K562 (cell line): Measurements from ENCODE around the gene IDH1. TPM values are rescaled to one million over a fixed set of nuclear protein-coding genes. Genes with fewer than 3 reads are reported as not detected.
A peak's percentile ranks its signal among the peaks of the same experiment; 100 is the strongest.

ENCODE experiments used
- CEBPG ChIP-seq, 3 experiments: fragments of 200-800 bp in 1 of 3; sonication (Bioruptor generic) in 1 of 3; sonication (generic) in 1 of 3; formaldehyde crosslinking in 1 of 3; IDR thresholded peaks in 2 of 3; conservative IDR thresholded peaks in 1 of 3; 2 replicates each; pipeline versions ENCODE4 v1.6.1 to v1.8.0; 2016 to 2022; ENCODE audit warnings: missing compliant biosample characterization in 2 of 3, missing genetic modification characterization in 2 of 3, mild to moderate bottlenecking in 1 of 3, missing genetic modification reagents in 1 of 3
- DPF2 ChIP-seq: fragments of 450-650 bp; IDR thresholded peaks from 2 replicates; pipeline ENCODE4 v1.6.1; 2016
- EP300 ChIP-seq: IDR thresholded peaks from 2 replicates; pipeline ENCODE4 v1.6.1; 2012; ENCODE audit warnings: low read length, improper control_type of control experiment
- FOXJ2 ChIP-seq: fragments of 200-800 bp; sonication (Bioruptor generic); IDR thresholded peaks from 2 replicates; pipeline ENCODE4 v1.6.1; 2016; ENCODE audit warnings: missing genetic modification characterization, missing compliant biosample characterization
- GATAD2B ChIP-seq: fragments of 450-650 bp; IDR thresholded peaks from 2 replicates; pipeline ENCODE4 v1.6.1; 2017; ENCODE audit warnings: mild to moderate bottlenecking, borderline replicate concordance
- GTF2E2 ChIP-seq: fragments of 200-800 bp; sonication (Bioruptor generic); IDR thresholded peaks from 2 replicates; pipeline ENCODE4 v1.6.1; 2016; ENCODE audit warnings: missing genetic modification characterization, missing compliant biosample characterization
- KDM1A ChIP-seq, 2 experiments: fragments of 450-650 bp; IDR thresholded peaks; 2 replicates each; pipeline ENCODE4 v1.6.1; 2016; ENCODE audit warnings: mild to moderate bottlenecking in 2 of 2
- MAFF ChIP-seq: IDR thresholded peaks from 2 replicates; pipeline ENCODE4 v1.6.1; 2012; ENCODE audit warnings: low read length, improper control_type of control experiment
- MEIS2 ChIP-seq: fragments of 450-650 bp; IDR thresholded peaks from 2 replicates; pipeline ENCODE4 v1.6.1; 2014; ENCODE audit warnings: mild to moderate bottlenecking; ENCODE audit not compliant: partially characterized antibody
- MIER1 ChIP-seq: fragments of 450-650 bp; IDR thresholded peaks from 2 replicates; pipeline ENCODE4 v1.6.1; 2016; ENCODE audit warnings: antibody characterized with exemption, mild to moderate bottlenecking, low read depth
- NCOR1 ChIP-seq: fragments of 450-650 bp; IDR thresholded peaks from 2 replicates; pipeline ENCODE4 v1.6.1; 2016; ENCODE audit warnings: mild to moderate bottlenecking, moderate library complexity
- NFE2 ChIP-seq: IDR thresholded peaks from 2 replicates; pipeline ENCODE4 v1.6.1; 2014; ENCODE audit warnings: antibody characterized with exemption, low read depth
- RBFOX2 ChIP-seq: fragments of 200-400 bp; formaldehyde crosslinking; IDR thresholded peaks from 2 replicates; pipeline ENCODE4 v1.6.1; 2017; ENCODE audit warnings: low read depth, mild to moderate bottlenecking, low read length, moderate library complexity
- SREBF2 ChIP-seq: sonication (generic); formaldehyde crosslinking; IDR thresholded peaks from 2 replicates; pipeline ENCODE4 v1.4.0; 2020; ENCODE audit warnings: mild to moderate bottlenecking, missing genetic modification reagents
- TAF9B ChIP-seq: fragments of 450-650 bp; IDR thresholded peaks from 2 replicates; pipeline ENCODE4 v1.6.1; 2018; ENCODE audit warnings: mild to moderate bottlenecking; ENCODE audit not compliant: partially characterized antibody
- TAL1 ChIP-seq: fragments of 450-650 bp; IDR thresholded peaks from 2 replicates; pipeline ENCODE4 v1.6.1; 2016; ENCODE audit warnings: mild to moderate bottlenecking
- TRIM24 ChIP-seq, 2 experiments: fragments of 450-650 bp; IDR thresholded peaks; 2 replicates each; pipeline ENCODE4 v1.6.1; 2016
- ZNF175 ChIP-seq: fragments of 200-800 bp; sonication (Bioruptor generic); IDR thresholded peaks from 2 replicates; pipeline ENCODE4 v1.6.1; 2016; ENCODE audit warnings: low read depth, mild to moderate bottlenecking, missing genetic modification characterization, missing compliant biosample characterization
- ZSCAN32 ChIP-seq: fragments of 450-650 bp; formaldehyde crosslinking; IDR thresholded peaks from 2 replicates; pipeline ENCODE4 v1.4.0; 2020; ENCODE audit warnings: mild to moderate bottlenecking, moderate library complexity
- polyA plus RNA-seq, 8 experiments: library from polyadenylated mRNA; depleted of rRNA in 4 of 8; stranded (reverse) in 5 of 8; unstranded in 3 of 8; fragments of >200 nt; fragmentation: Nextera tagmentation in 2 of 8; fragmentation: Illumina TruSeq in 1 of 8; extraction: Ambion mirVana in 2 of 8; extraction: Trizol in 1 of 8; gene quantifications; 2 replicates each; pipeline versions ENCODE4 v1.2.1 to v1.2.3, GENCODE V29; 2011 to 2014; ENCODE audit warnings: inconsistent platforms in 1 of 8, missing spikeins in 1 of 8
- total RNA-seq, 7 experiments: library from RNA; depleted of rRNA in 6 of 7; stranded (reverse); fragments of >200 nt in 6 of 7; fragmentation: Illumina TruSeq in 2 of 7; extraction: Trizol in 2 of 7; gene quantifications; 2 replicates each; pipeline versions ENCODE4 v1.2.1 to v1.2.3, GENCODE V29; 2011 to 2021; ENCODE audit warnings: low replicate concordance in 1 of 7
- TF ChIP-seq, protein P1 (sequence below): fragments of 450-650 bp; IDR thresholded peaks from 2 replicates; pipeline ENCODE4 v1.6.1; 2016; ENCODE audit warnings: mild to moderate bottlenecking
- TF ChIP-seq, protein P2 (sequence below): fragments of 450-650 bp; formaldehyde crosslinking; IDR thresholded peaks from 2 replicates; pipeline ENCODE4 v1.4.0; 2022; ENCODE audit warnings: mild to moderate bottlenecking, moderate library complexity
- TF ChIP-seq, protein P3 (sequence below): fragments of 450-650 bp; IDR thresholded peaks from 2 replicates; pipeline ENCODE4 v1.6.1; 2016; ENCODE audit warnings: missing biosample characterization, missing genetic modification characterization
- TF ChIP-seq, protein P4 (sequence below), 2 experiments: fragments of 450-650 bp in 1 of 2; sonication (generic) in 1 of 2; formaldehyde crosslinking in 1 of 2; IDR thresholded peaks in 1 of 2; conservative IDR thresholded peaks in 1 of 2; 2 replicates each; pipeline versions ENCODE4 v1.6.1 to v1.8.1; 2016 to 2023; ENCODE audit warnings: mild to moderate bottlenecking in 2 of 2, moderate library complexity in 2 of 2, inconsistent platforms in 1 of 2, missing genetic modification reagents in 1 of 2

Gene IDH1
- total and polyA plus RNA-seq, 9 of the 15 experiments (the other 6 are each of a cell fraction or from before 2014, with no cell fraction given) = 61.9 to 194 (median 101) TPM

DNA sequence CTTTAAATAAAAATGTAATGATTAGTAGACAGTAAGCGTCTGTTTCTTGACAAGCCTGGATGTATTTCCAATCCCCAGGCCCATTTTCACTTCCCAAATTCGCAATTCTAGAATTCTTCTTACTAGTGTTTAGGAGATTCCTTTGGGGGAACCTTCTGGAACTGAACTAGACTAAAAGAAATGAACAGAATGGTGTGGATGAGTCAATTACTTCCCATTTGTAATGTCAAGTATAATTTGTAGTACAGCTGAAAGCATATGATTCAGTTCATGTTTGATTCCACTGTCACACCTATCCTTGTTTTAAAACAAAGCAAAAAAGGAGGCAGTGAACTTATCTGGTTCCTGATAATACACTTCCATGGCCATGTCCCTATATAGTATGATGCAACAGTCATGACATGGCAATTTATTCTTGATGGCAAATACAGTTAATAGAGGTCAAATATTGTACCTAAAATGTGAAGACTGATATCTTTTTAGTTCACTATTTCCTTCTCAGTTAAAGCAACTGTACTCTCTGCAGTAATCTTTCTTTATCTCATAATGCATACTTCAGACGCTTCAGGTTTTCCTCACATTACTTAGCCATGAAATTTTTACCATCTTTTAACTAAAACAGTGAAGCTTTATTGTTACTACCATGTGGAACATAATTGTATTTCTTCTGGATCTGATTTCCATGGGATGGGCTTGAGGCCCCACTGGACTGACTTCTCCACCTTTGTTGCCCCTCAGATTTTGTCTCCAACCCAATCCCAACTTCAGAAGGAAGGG lies 2.0 kb downstream of the IDH1 start (continued):
- TF ChIP-seq, protein P1, sequence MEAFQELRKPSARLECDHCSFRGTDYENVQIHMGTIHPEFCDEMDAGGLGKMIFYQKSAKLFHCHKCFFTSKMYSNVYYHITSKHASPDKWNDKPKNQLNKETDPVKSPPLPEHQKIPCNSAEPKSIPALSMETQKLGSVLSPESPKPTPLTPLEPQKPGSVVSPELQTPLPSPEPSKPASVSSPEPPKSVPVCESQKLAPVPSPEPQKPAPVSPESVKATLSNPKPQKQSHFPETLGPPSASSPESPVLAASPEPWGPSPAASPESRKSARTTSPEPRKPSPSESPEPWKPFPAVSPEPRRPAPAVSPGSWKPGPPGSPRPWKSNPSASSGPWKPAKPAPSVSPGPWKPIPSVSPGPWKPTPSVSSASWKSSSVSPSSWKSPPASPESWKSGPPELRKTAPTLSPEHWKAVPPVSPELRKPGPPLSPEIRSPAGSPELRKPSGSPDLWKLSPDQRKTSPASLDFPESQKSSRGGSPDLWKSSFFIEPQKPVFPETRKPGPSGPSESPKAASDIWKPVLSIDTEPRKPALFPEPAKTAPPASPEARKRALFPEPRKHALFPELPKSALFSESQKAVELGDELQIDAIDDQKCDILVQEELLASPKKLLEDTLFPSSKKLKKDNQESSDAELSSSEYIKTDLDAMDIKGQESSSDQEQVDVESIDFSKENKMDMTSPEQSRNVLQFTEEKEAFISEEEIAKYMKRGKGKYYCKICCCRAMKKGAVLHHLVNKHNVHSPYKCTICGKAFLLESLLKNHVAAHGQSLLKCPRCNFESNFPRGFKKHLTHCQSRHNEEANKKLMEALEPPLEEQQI = 0 out of 2 replicates have a peak, but pooled peaks have one; percentile 51
- TF ChIP-seq, protein P2, sequence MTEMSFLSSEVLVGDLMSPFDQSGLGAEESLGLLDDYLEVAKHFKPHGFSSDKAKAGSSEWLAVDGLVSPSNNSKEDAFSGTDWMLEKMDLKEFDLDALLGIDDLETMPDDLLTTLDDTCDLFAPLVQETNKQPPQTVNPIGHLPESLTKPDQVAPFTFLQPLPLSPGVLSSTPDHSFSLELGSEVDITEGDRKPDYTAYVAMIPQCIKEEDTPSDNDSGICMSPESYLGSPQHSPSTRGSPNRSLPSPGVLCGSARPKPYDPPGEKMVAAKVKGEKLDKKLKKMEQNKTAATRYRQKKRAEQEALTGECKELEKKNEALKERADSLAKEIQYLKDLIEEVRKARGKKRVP (CRISPR knock-in tag) = peak; percentile 96
- TF ChIP-seq SREBF2 (CRISPR knock-in tag) (no peak), NCOR1 (peak; percentile 18; the same call in 1 of the 2 replicates), EP300 (peak; percentile 63), ZSCAN32 (CRISPR knock-in tag) (peak; percentile 87), DPF2 (peak; percentile 72), CEBPG (CRISPR knock-in tag; IDR thresholded peaks at IDR 0.05) (peak; percentile 87), CEBPG (tag; conservative IDR thresholded peaks at IDR 0.05 in 1 of 2, IDR thresholded peaks at IDR 0.05 in 1 of 2) (peak; percentile 95 to 97), TRIM24 (IDR thresholded peaks at IDR 0.05) (peak; percentile 48 to 51; a peak in 2 of 4 replicates), KDM1A (IDR thresholded peaks at IDR 0.05) (0 out of 4 replicates have a peak, but pooled peaks of 1 of the 2 experiments have one; percentile 16), GATAD2B (peak; percentile 82), MAFF (peak; percentile 79; the same call in 1 of the 2 replicates), FOXJ2 (peak; percentile 65; the same call in 1 of the 2 replicates), GTF2E2 (tag) (no peak), NFE2 (peak; percentile 94), MEIS2 (peak; percentile 40), MIER1 (no peak), RBFOX2 (peak; percentile 70), TAF9B (peak; percentile 31), ZNF175 (CRISPR knock-in tag) (0 out of 2 replicates have a peak, but pooled peaks have one; percentile 30), TAL1 (no peak)
- TF ChIP-seq, protein P3, sequence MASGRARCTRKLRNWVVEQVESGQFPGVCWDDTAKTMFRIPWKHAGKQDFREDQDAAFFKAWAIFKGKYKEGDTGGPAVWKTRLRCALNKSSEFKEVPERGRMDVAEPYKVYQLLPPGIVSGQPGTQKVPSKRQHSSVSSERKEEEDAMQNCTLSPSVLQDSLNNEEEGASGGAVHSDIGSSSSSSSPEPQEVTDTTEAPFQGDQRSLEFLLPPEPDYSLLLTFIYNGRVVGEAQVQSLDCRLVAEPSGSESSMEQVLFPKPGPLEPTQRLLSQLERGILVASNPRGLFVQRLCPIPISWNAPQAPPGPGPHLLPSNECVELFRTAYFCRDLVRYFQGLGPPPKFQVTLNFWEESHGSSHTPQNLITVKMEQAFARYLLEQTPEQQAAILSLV = peak; percentile 93
- TF ChIP-seq, protein P4, sequence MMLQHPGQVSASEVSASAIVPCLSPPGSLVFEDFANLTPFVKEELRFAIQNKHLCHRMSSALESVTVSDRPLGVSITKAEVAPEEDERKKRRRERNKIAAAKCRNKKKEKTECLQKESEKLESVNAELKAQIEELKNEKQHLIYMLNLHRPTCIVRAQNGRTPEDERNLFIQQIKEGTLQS (IDR thresholded peaks at IDR 0.05) = peak; percentile 97
- TF ChIP-seq, protein P4 (CRISPR knock-in tag; conservative IDR thresholded peaks at IDR 0.05) = no peak
